HepG2 (cell line): ENCODE results near the gene GDA. TPM values are rescaled to one million over a fixed set of nuclear protein-coding genes. Genes with fewer than 3 reads are reported as not detected.
"Not testable (repeated sequence)": the region's sequence is repeated elsewhere in the genome, so short reads cannot be mapped to it uniquely, and the experiment has no call there.

Experiments
- ATAC-seq: fragments of 200-7000 bp; cut with Tn5 transposase; 3 replicates; pipeline ENCODE4 v1.9.1; 2020; ENCODE audit warnings: mild to moderate bottlenecking, moderate library complexity
- BruUV-seq: library from RNA; stranded (reverse); fragments of 400-500 nt; replicated peaks from 2 replicates; lab custom pipeline; 2021; lab: Mats Ljungman, UMichigan
- CTCF ChIA-PET: fragments of 300-600 bp; formaldehyde crosslinking; extraction: SDS; loops from one replicate; lab custom pipeline; 2021; ENCODE audit warnings: low total read pairs, inconsistent platforms, low intra/inter-chr PET ratio; lab: Yijun Ruan, JAX
- POLR2A ChIA-PET: fragments of 350-600 bp; sonication (Branson Sonifier 250); formaldehyde crosslinking; loops from one replicate; lab custom pipeline; 2020; ENCODE audit warnings: antibody characterized with exemption, inconsistent platforms; lab: Yijun Ruan, JAX
- DNase-seq: peaks from one replicate; pipeline ENCODE4 v3.0.0-alpha.2; 2015; ENCODE audit warnings: low spot score
- FAIRE-seq: peaks from 3 replicates; lab custom pipeline; 2011; peaks lifted over from hg19 to GRCh38; lab: Jason Lieb, UNC
- H2AFZ ChIP-seq: one replicate; pipeline ENCODE4 v1.6.1; 2011; ENCODE audit warnings: low read length, inconsistent platforms
- H3K27ac ChIP-seq: fragments of 300-600 bp; 3 replicates; pipeline ENCODE4 v1.8.0; 2011; ENCODE audit warnings: mixed run types, mild to moderate bottlenecking, mixed read lengths, low read length, inconsistent platforms; ENCODE audit not compliant: insufficient read depth; ENCODE audit errors: extremely low read length
- H3K27me3 ChIP-seq, 2 experiments: fragments of 200-600 bp in 1 of 2; 2 replicates in 1 of 2; 3 replicates in 1 of 2; pipeline versions ENCODE4 v1.6.0 to v1.8.0; 2011; ENCODE audit warnings: low read length in 2 of 2, mild to moderate bottlenecking in 2 of 2, moderate library complexity in 2 of 2, inconsistent platforms in 1 of 2; ENCODE audit not compliant: insufficient read depth in 2 of 2, control insufficient read depth in 1 of 2
- H3K36me3 ChIP-seq, 2 experiments: fragments of 200-600 bp in 1 of 2; replicated peaks in 1 of 2; 2 replicates in 1 of 2; 3 replicates in 1 of 2; pipeline versions ENCODE4 v1.5.1 to v1.8.0; 2011; ENCODE audit warnings: low read length in 2 of 2, inconsistent platforms in 1 of 2; ENCODE audit not compliant: insufficient read depth in 2 of 2, control insufficient read depth in 1 of 2
- H3K4me1 ChIP-seq: 2 replicates; pipeline ENCODE4 v1.5.1; 2012; ENCODE audit warnings: low read length, inconsistent platforms; ENCODE audit not compliant: insufficient read depth
- H3K4me2 ChIP-seq: 2 replicates; pipeline ENCODE4 v1.6.0; 2011; ENCODE audit warnings: low read depth, low read length, inconsistent platforms
- H3K4me3 ChIP-seq, 3 experiments: fragments of 200-600 bp in 1 of 3; sonication (generic), shearing (Covaris generic) in 1 of 3; replicated peaks in 1 of 3; 2 replicates each; pipeline ENCODE4 v1.5.1; 2011 to 2016; ENCODE audit warnings: low read length in 3 of 3, inconsistent platforms in 2 of 3, low read depth in 2 of 3, mild to moderate bottlenecking in 2 of 3, control low read depth in 1 of 3, mixed read lengths in 1 of 3; ENCODE audit not compliant: insufficient read depth in 1 of 3
- H3K79me2 ChIP-seq: one replicate; pipeline ENCODE4 v1.6.1; 2011; ENCODE audit warnings: low read length, inconsistent platforms; ENCODE audit not compliant: insufficient read depth
- H3K9ac ChIP-seq: 2 replicates; pipeline ENCODE4 v1.6.0; 2011; ENCODE audit warnings: mild to moderate bottlenecking, low read depth, low read length, inconsistent platforms; ENCODE audit not compliant: insufficient read depth
- H3K9me3 ChIP-seq: 2 replicates; pipeline ENCODE4 v1.5.1; 2012; ENCODE audit warnings: mild to moderate bottlenecking, low read length
- H4K20me1 ChIP-seq: 2 replicates; pipeline ENCODE4 v1.6.0; 2011; ENCODE audit warnings: inconsistent platforms, mild to moderate bottlenecking, low read length, moderate library complexity; ENCODE audit not compliant: insufficient read depth
- FOSL2 ChIP-seq: sonication (generic); formaldehyde crosslinking; IDR thresholded peaks from 2 replicates; pipeline ENCODE4 v1.4.0; 2020; ENCODE audit warnings: missing genetic modification reagents
- KLF11 ChIP-seq: IDR thresholded peaks from 2 replicates; pipeline ENCODE4 v1.6.1; 2016; ENCODE audit warnings: missing compliant biosample characterization
- RFXANK ChIP-seq: IDR thresholded peaks from 2 replicates; pipeline ENCODE4 v1.6.1; 2016
- ZNF260 ChIP-seq: sonication (generic); formaldehyde crosslinking; IDR thresholded peaks from 2 replicates; pipeline ENCODE4 v1.4.0; 2020; ENCODE audit warnings: missing genetic modification reagents, low read depth, mild to moderate bottlenecking, borderline replicate concordance
- ZNF652 ChIP-seq: IDR thresholded peaks from 2 replicates; pipeline ENCODE4 v1.6.1; 2016; ENCODE audit warnings: low read depth, borderline replicate concordance
- WGBS: methylation state at CpG from one replicate; pipeline ENCODE4 v1.1.6; 2017; ENCODE audit warnings: low lambda C conversion rate; 5-methylcytosine and 5-hydroxymethylcytosine counted together
- in situ Hi-C: cut with HindIII; loops from 2 replicates; pipeline ENCODE4 v1.10.0; 2017; ENCODE audit warnings: low pct_unique_long_range_greater_than_20kb; ENCODE audit not compliant: extremely low pct_ligation_motif_present
- intact Hi-C: fragments of 100-400 bp; cut with micrococcal nuclease; formaldehyde crosslinking; loops from one replicate; pipeline ENCODE4 v1.10.0; 2022; ENCODE audit not compliant: unreplicated experiment
- polyA plus RNA-seq, 8 experiments: library from polyadenylated mRNA; depleted of rRNA in 3 of 8; stranded (reverse) in 7 of 8; unstranded in 1 of 8; fragments of >200 nt; fragmentation: Illumina TruSeq in 4 of 8; extraction: Trizol in 4 of 8; gene quantifications; 2 replicates each; pipeline versions ENCODE4 v1.2.1 to v1.2.3, GENCODE V29; 2011 to 2016; ENCODE audit warnings: low read depth in 4 of 8, missing spikeins in 1 of 8, mixed read lengths in 1 of 8; ENCODE audit not compliant: insufficient read depth in 1 of 8
- total RNA-seq, 5 experiments: library from RNA; depleted of rRNA; stranded (reverse); fragments of >200 nt; fragmentation: Illumina TruSeq; extraction: Trizol; gene quantifications; 2 replicates each; pipeline ENCODE4 v1.2.3, GENCODE V29; 2016; ENCODE audit warnings: low read depth in 1 of 5

GDA gene
- total and polyA plus RNA-seq, 2 of the 13 experiments (the other 11 are each of a cell fraction or from before 2014, with no cell fraction given) = 0.15 to 0.99 TPM

GRCh38 chr9:72289401-72289800, 140.2 kb downstream of the GDA start:
- no peaks in the 10 kb centered on the region for H3K9me3 ChIP-seq
- H3K4me2 ChIP-seq = no peak overlapping the region
- ChIA-PET CTCF (no interaction called here), POLR2A (no interaction called here)
- H3K9ac ChIP-seq = no peak overlapping the region
- no peaks in the 10 kb centered on the region for H4K20me1 ChIP-seq
- no peaks in the 10 kb centered on the region for H3K27me3 ChIP-seq
- 3% methylated on average over 2 of the region's 2 CpGs for WGBS
- no peak overlapping the region for H3K4me3 ChIP-seq
- ATAC-seq = no peak
- in situ Hi-C loops (loop anchor here (10.0 kb wide), 1 partner anchor 535 kb away; no protein-coding TSS in a partner anchor), intact Hi-C loops (no loop called here)
- no peaks in the 10 kb centered on the region for H3K36me3 ChIP-seq
- no peak overlapping the region for H3K27ac ChIP-seq
- no peak for DNase-seq
- TF ChIP-seq RFXANK = no peak
- TF ChIP-seq ZNF260 (CRISPR knock-in tag) = no peak
- no peak for TF ChIP-seq KLF11 (CRISPR knock-in tag)
- TF ChIP-seq, all 625 proteins: peak for 0
- Histone ChIP-seq H3K79me2 (no peaks in the 10 kb centered on the region), H3K4me1 (peaks cover under 1% of the 10 kb centered on the region), H2AFZ (no peak overlapping the region)
- no TSS peak for BruUV-seq
- FAIRE-seq = no peak

- BruUV-seq = no TSS peak
- FAIRE-seq (no peak), DNase-seq (no peak), ATAC-seq (no peak)
- H3K4me1 ChIP-seq = peaks cover 10% of the 10 kb centered on the region
- no peak overlapping the region for H3K9ac ChIP-seq
- ChIA-PET POLR2A (no interaction called here), CTCF (no interaction called here)
- no peak overlapping the region for H3K4me2 ChIP-seq
- intact Hi-C loops (loop anchor here (5.0 kb wide), 1 partner anchor 152 kb away; no protein-coding TSS in a partner anchor), in situ Hi-C loops (no loop called here)
- no peak overlapping the region for H2AFZ ChIP-seq
- 7% methylated on average over 1 of the region's 2 CpGs for WGBS
- H3K27me3 ChIP-seq = no peaks in the 10 kb centered on the region
- H3K27ac ChIP-seq = no peak overlapping the region
- H4K20me1 ChIP-seq = no peaks in the 10 kb centered on the region
- no peak overlapping the region for H3K4me3 ChIP-seq
- H3K79me2 ChIP-seq = no peaks in the 10 kb centered on the region
- no peaks in the 10 kb centered on the region for H3K36me3 ChIP-seq
- no peak for TF ChIP-seq FOSL2
- TF ChIP-seq ZNF652 (CRISPR knock-in tag) = no peak
- no peaks in the 10 kb centered on the region for H3K9me3 ChIP-seq
These were observed 141.1 kb downstream of the GDA start for GRCh38 chr9:72290311-72290710.

- CTCF ChIA-PET = interaction anchor here (0.8 to 2.6 kb wide), 2 partner anchors 301 to 531 kb away, joined by 3 to 20 read pairs; no protein-coding TSS in a partner anchor
- H3K79me2 ChIP-seq, H3K4me3 ChIP-seq, DNase-seq, ATAC-seq, H3K36me3 ChIP-seq, POLR2A ChIA-PET, H3K4me2 ChIP-seq, H3K9ac ChIP-seq, FAIRE-seq, H3K27me3 ChIP-seq, H3K9me3 ChIP-seq, H4K20me1 ChIP-seq, BruUV-seq, H3K27ac ChIP-seq, H2AFZ ChIP-seq, in situ Hi-C loops: not testable (repeated sequence)
- intact Hi-C loops = loop anchor here (5.0 kb wide), 1 partner anchor 151 kb away; no protein-coding TSS in a partner anchor
- 73% methylated on average over 5 of the region's 5 CpGs for WGBS
- peaks cover 12% of the 10 kb centered on the region for H3K4me1 ChIP-seq
These were observed 142.3 kb downstream of the GDA start for GRCh38 chr9:72291576-72291975.
